ENCODE measurements around the gene ALDH1A1.

- TF ChIP-seq EZH2 (IDR thresholded peaks at IDR 0.05; ENCODE audit: borderline replicate concordance, low read depth, low read length, severe bottlenecking), result no peak
- no peak for TF ChIP-seq CTCF (IDR thresholded peaks at IDR 0.05; ENCODE audit: extremely low read depth in 1 of 2, insufficient read depth in 1 of 2, low read depth in 1 of 2, low read length in 2 of 2)
- no peak for TF ChIP-seq POLR2A (IDR thresholded peaks at IDR 0.05; ENCODE audit: low read depth, low read length)
- no peak for TF ChIP-seq POLR2AphosphoS5 (IDR thresholded peaks at IDR 0.05; ENCODE audit: insufficient read depth, low read depth, low read length)
- TF ChIP-seq MAX (IDR thresholded peaks at IDR 0.05; ENCODE audit: insufficient read depth, insufficient read length), result no peak
- TF ChIP-seq FOS (IDR thresholded peaks at IDR 0.05; ENCODE audit: borderline replicate concordance, insufficient read depth, low read length), result no peak
- no peak for TF ChIP-seq JUN (IDR thresholded peaks at IDR 0.05; ENCODE audit: borderline replicate concordance, insufficient read depth, insufficient read length, low read depth)
- TF ChIP-seq MYC (IDR thresholded peaks at IDR 0.05; ENCODE audit: low read depth, low read length), result no peak
- TF ChIP-seq GATA2 (IDR thresholded peaks at IDR 0.05; ENCODE audit: insufficient read depth, insufficient read length, low read depth, low read length), result no peak
Observed at GRCh38 chr9:72949918-72950325, 2.9 kb downstream of the ALDH1A1 start.
